GM19035 (cell line): Measurements from ENCODE around the gene SYNJ2BP.
"Not testable (repeated sequence)": the region's sequence is repeated elsewhere in the genome, so short reads cannot be mapped to it uniquely, and the experiment has no call there.

Source experiments
- ATAC-seq: cut with Tn5 transposase; IDR thresholded peaks from one replicate; pipeline ENCODE4 v1.9.1; 2021; ENCODE audit not compliant: unreplicated experiment

SYNJ2BP gene

GRCh38 chr14:70416725-70417349 lies at the start of gene SYNJ2BP:
TSS of gene SYNJ2BP (minus strand) at chr14:70417090. CDS start at chr14:70416963, 127 bp downstream.
- ATAC-seq, result no peak

- ATAC-seq, result no peak
These were observed 37.8 kb upstream of the SYNJ2BP start for GRCh38 chr14:70454731-70455130.

- no peak for ATAC-seq
These were observed 35.0 kb upstream of the SYNJ2BP start, which contains the start of gene ADAM21 for GRCh38 chr14:70451874-70452273. TSS of gene ADAM21 (plus strand) at chr14:70452174. CDS start at chr14:70457500, 5,326 bp downstream.

GRCh38 chr14:70448633-70449340 lies 31.9 kb upstream of the SYNJ2BP start:
- ATAC-seq, result no peak

- no peak for ATAC-seq
These were observed 25.9 kb upstream of the SYNJ2BP start for GRCh38 chr14:70442750-70443149.

- no peak for ATAC-seq
These were observed 24.8 kb upstream of the SYNJ2BP start for GRCh38 chr14:70441641-70442040.

- ATAC-seq, result no peak
These were observed 20.0 kb upstream of the SYNJ2BP start for GRCh38 chr14:70436867-70437266.

- not testable (repeated sequence) for ATAC-seq
These were observed 9.7 kb upstream of the SYNJ2BP start for GRCh38 chr14:70426555-70426954.

GRCh38 chr14:70425354-70425753 lies 8.5 kb upstream of the SYNJ2BP start:
- ATAC-seq, result no peak

- ATAC-seq, result no peak
These were observed 5.6 kb upstream of the SYNJ2BP start for GRCh38 chr14:70422538-70422937.

- ATAC-seq, result not testable (repeated sequence)
These were observed 2.5 kb upstream of the SYNJ2BP start for GRCh38 chr14:70419270-70419931.

- ATAC-seq, result no peak
These were observed 559 bp downstream of the SYNJ2BP start for GRCh38 chr14:70416338-70416724.

GRCh38 chr14:70415788-70416187 lies 1.1 kb downstream of the SYNJ2BP start:
- ATAC-seq, result no peak

- no peak for ATAC-seq
These were observed 9.3 kb downstream of the SYNJ2BP start for GRCh38 chr14:70407621-70408020.

- ATAC-seq, result not testable (repeated sequence)
These were observed 10.7 kb downstream of the SYNJ2BP start for GRCh38 chr14:70406216-70406615.

- not testable (repeated sequence) for ATAC-seq
These were observed 13.6 kb downstream of the SYNJ2BP start for GRCh38 chr14:70403335-70403734.

GRCh38 chr14:70401643-70402042 lies 15.2 kb downstream of the SYNJ2BP start:
- no peak for ATAC-seq

- ATAC-seq, result no peak
These were observed 18.0 kb downstream of the SYNJ2BP start for GRCh38 chr14:70398706-70399431.

GRCh38 chr14:70398280-70398679 lies 18.6 kb downstream of the SYNJ2BP start:
- ATAC-seq, result no peak

GRCh38 chr14:70397746-70398145 lies 19.1 kb downstream of the SYNJ2BP start:
- ATAC-seq, result no peak

- ATAC-seq, result no peak
These were observed 22.1 kb downstream of the SYNJ2BP start for GRCh38 chr14:70394674-70395306.
